ENCODE measurements around the gene CFAP299. TPM values are rescaled to one million over a fixed set of nuclear protein-coding genes. Genes with fewer than 3 reads are reported as not detected.

CFAP299 gene
- total and polyA plus RNA-seq, 2 of the 8 experiments (the other 6 are each of a cell fraction or from before 2014, with no cell fraction given) = not detected

DNA sequence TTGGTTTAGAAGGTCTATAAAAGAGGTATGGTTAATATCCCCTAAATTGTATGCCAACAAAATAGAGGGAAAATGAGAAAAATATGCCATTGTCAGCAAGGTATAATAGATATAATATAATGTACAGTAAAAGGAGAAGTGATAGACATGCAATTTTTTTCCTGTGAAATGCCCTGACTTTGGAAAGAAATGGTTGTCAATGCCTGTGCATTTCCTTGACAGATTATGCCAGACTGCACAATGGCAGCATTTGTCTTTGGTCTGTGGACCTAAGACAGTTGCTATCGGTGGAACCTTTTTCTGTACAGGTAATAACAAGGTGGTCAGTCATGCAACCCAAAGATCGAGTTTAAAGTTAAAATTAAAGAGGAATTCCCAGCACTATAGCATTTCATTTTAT is 301.7 kb downstream of the CFAP299 start (continued):
- TF ChIP-seq EZH2 (IDR thresholded peaks at IDR 0.05; ENCODE audit: low read depth, low read length, severe bottlenecking) (no peak), SAP30 (IDR thresholded peaks at IDR 0.05; ENCODE audit: insufficient read depth, insufficient replicate concordance, low read length) (no peak), SP4 (IDR thresholded peaks at IDR 0.05; ENCODE audit: low read length) (no peak)
- TF ChIP-seq, protein P1, sequence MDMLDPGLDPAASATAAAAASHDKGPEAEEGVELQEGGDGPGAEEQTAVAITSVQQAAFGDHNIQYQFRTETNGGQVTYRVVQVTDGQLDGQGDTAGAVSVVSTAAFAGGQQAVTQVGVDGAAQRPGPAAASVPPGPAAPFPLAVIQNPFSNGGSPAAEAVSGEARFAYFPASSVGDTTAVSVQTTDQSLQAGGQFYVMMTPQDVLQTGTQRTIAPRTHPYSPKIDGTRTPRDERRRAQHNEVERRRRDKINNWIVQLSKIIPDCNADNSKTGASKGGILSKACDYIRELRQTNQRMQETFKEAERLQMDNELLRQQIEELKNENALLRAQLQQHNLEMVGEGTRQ (IDR thresholded peaks at IDR 0.05; ENCODE audit: low read length) = no peak
